GM18907 (cell line): ENCODE measurements around the gene ARID4B.

Experiments used
- ATAC-seq: cut with Tn5 transposase; IDR thresholded peaks from one replicate; pipeline ENCODE4 v1.9.1; 2021; ENCODE audit warnings: mild to moderate bottlenecking, moderate library complexity; ENCODE audit not compliant: unreplicated experiment

ARID4B gene

DNA sequence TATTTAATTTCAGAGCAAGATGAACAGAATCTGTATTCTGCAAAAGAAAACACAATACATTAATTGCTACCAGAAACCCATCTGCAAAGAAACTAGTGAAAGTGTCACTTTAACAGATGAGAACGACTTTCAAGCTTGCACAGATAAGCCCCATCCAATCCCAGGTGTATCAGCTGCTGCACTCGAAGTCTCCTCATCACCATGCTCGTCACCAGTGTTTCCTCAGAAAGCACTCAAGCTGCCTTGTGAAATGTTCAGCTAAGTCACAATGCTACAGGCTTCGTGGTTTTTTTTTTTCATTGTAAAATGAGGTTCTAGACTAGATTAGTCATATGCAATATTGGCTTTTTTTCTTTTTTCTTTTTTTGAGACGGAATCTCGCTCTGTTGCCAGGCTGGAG, 196.0 kb downstream of the ARID4B start:
- ATAC-seq, result no peak

DNA sequence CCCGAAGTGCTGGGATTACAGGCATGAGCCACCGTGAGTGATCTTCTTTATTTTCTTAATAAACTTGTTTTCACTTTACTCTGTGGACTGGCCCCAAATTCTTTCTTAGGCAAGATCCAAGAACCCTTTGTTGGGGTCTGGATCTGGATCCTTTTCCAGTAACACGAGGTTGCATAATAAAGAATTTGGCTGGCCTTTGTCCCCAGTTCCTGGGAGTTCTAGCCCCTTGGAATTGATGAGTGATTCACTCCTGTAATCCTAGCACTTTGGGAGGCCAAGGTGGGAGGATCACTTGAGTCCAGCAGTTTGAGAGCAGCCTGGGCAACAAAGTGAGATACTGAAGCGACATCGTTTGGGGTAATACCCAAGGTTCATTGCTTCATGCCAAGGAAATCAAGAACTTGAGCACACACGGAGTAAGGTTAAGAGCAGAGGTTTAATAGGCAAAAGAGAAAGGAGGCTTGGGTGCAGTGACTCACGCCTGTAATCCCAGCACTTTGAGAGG, 197.2 kb downstream of the ARID4B start:
- ATAC-seq, result no peak

DNA sequence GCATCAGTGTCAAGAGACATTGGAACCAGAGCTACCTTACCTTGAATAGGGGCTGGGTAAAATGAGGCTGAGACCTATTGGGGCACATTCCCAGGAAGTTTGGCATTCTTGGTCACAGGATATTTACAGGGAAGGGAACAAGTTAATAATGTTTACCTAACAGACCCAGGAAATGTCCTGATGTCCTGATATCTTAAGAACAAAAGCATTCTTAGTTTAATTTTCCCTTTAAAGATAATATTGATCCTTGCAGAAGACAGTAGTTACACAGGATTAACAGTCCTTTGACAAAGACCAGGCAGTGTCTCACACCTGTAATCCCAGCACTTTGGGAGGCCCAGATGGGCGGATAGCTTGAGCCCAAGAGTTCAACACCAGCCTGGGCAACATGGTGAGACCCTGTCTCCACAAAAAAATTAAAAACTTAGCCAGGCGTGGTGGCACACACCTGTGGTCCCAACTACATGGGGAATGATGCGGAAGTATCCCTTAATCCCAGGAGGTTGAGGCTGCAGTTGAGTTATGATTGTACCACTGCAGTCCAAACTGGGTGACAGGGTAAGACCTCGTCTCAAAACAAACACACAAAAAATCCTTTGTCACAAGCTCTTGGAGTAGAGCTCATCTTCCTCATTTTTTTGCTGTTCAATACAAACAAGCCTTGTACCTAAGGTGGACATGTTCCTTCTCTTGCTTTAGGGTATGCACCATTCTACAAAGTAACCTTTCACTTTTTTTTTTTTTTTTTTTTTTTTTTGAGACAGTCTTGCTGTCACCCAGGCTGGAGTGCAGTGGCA, 198.0 kb downstream of the ARID4B start:
- ATAC-seq, result no peak

GRCh38 chr1:235128456-235129328, 199.3 kb downstream of the ARID4B start, which contains the start of gene TOMM20:
Gene TOMM20 (minus strand): TSS chr1:235128837. CDS start chr1:235128715, 122 bp downstream.
- ATAC-seq, result peak; percentile 91

GRCh38 chr1:235127732-235128455, 200.1 kb downstream of the ARID4B start:
- ATAC-seq, result no peak

DNA sequence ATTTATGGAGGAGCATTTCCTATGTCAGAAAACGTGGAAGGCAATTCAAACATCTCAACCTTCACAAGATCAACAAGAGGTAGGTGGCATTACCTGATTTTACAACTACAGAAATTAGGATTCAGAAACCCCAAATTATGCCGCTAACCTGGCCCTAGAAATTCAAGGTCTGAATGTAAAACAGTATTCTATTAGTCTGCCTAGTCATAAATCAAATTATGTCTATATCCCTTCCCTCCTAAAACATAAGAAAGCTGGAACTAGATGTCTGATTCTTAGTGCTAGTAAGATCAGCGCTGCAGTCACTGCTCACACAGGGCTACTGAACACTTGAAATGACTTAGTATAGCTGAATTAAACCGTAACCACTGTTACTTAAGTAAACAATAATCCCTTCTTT, 200.8 kb downstream of the ARID4B start:
- no peak for ATAC-seq

DNA sequence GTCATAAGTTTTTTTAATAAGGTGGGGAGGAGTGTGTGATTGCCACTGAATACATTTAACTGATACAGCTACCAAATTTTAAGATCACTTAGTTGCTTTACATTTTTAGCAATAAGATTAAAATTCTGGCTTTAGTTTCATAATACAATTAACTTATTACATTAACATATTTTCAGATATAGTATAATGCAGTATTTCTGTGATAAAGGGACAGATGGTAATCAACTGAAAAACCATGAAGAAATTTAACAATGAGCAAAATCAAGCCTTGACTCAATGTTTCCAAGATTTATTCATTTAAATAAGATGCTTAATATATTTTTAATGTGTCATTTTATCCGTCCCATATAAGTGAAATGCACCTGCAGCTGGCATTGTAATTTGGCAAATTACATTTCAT, 203.3 kb downstream of the ARID4B start:
- no peak for ATAC-seq

GRCh38 chr1:235124111-235124510, 203.9 kb downstream of the ARID4B start:
- no peak for ATAC-seq

GRCh38 chr1:235122348-235122747, 205.6 kb downstream of the ARID4B start:
- ATAC-seq, result no peak
